Activated T-cell treated with anti-CD3 and anti-CD28 coated beads, Interleukin-2, amount 50 U/mL, for 72 hours (primary cell): ENCODE data around the gene DHX8. TPM values are rescaled to one million over a fixed set of nuclear protein-coding genes. Genes with fewer than 3 reads are reported as not detected.
"Not testable (repeated sequence)": the region's sequence is repeated elsewhere in the genome, so short reads cannot be mapped to it uniquely, and the experiment has no call there.

Source experiments
- ATAC-seq, 2 donors: fragments of 150-1000 bp; cut with Tn5 transposase; replicated peaks in 1 of 2; 2 replicates each; pipeline ENCODE4 v1.10.0; 2021; ENCODE audit warnings: moderate library complexity in 2 of 2, mild to moderate bottlenecking in 1 of 2
- DNase-seq, 2 donors: peaks; one replicate each; pipeline ENCODE4 v3.0.0; 2021 to 2022; ENCODE audit warnings: mixed read lengths in 1 of 2
- H3K27ac Mint-ChIP-seq: one replicate; pipeline ENCODE4 v1.8.0; 2022; ENCODE audit warnings: mild to moderate bottlenecking, moderate library complexity, mixed read lengths
- H3K27me3 Mint-ChIP-seq: one replicate; pipeline ENCODE4 v1.8.0; 2022; ENCODE audit warnings: low read depth, mixed read lengths
- H3K36me3 Mint-ChIP-seq, 2 donors: one replicate each; pipeline ENCODE4 v1.8.0; 2022; ENCODE audit warnings: mixed read lengths in 2 of 2, mild to moderate bottlenecking in 1 of 2; ENCODE audit not compliant: insufficient read depth in 2 of 2
- H3K4me1 Mint-ChIP-seq: one replicate; pipeline ENCODE4 v1.8.0; 2022; ENCODE audit warnings: low read depth, mixed read lengths
- H3K4me3 Mint-ChIP-seq, 2 donors: one replicate each; pipeline ENCODE4 v1.8.0; 2022; ENCODE audit warnings: mild to moderate bottlenecking in 2 of 2, mixed read lengths in 2 of 2, moderate library complexity in 2 of 2
- H3K9me3 Mint-ChIP-seq, 2 donors: one replicate each; pipeline ENCODE4 v1.8.0; 2022; ENCODE audit warnings: mixed read lengths in 2 of 2
- total RNA-seq, 2 donors: library from RNA; stranded (reverse); gene quantifications; one replicate each; pipeline ENCODE4 v1.2.3, GENCODE V29; 2022

DHX8 gene
- total RNA-seq, 2 donors from 2014 or later = 53.8 to 61.1 TPM

GRCh38 chr17:43450791-43451190, 33.0 kb upstream of the DHX8 start:
- not testable (repeated sequence) for H3K9me3 Mint-ChIP-seq, DNase-seq, H3K4me3 Mint-ChIP-seq

GRCh38 chr17:43451741-43452140, 32.0 kb upstream of the DHX8 start:
- H3K4me1 Mint-ChIP-seq, H3K27me3 Mint-ChIP-seq, H3K4me3 Mint-ChIP-seq, ATAC-seq, H3K9me3 Mint-ChIP-seq, DNase-seq, H3K36me3 Mint-ChIP-seq, H3K27ac Mint-ChIP-seq: not testable (repeated sequence)

More at GRCh38 chr17:43450791-43451190, 33.0 kb upstream of the DHX8 start:
- not testable (repeated sequence) for H3K27me3 Mint-ChIP-seq, H3K36me3 Mint-ChIP-seq, H3K4me1 Mint-ChIP-seq, H3K27ac Mint-ChIP-seq, ATAC-seq

GRCh38 chr17:43453331-43453812, 30.4 kb upstream of the DHX8 start:
- no peak overlapping the region for H3K27ac Mint-ChIP-seq
- no peaks in the 10 kb centered on the region for H3K9me3 Mint-ChIP-seq
- no peaks in the 10 kb centered on the region for H3K36me3 Mint-ChIP-seq
- peak in 1 of 2 donors; percentile 7 for ATAC-seq
- no peak overlapping the region for H3K4me3 Mint-ChIP-seq
- no peak for DNase-seq
- H3K27me3 Mint-ChIP-seq = peaks cover 11% of the 10 kb centered on the region
- H3K4me1 Mint-ChIP-seq = peaks cover 7% of the 10 kb centered on the region

- H3K36me3 Mint-ChIP-seq = no peaks in the 10 kb centered on the region
- H3K9me3 Mint-ChIP-seq = no peaks in the 10 kb centered on the region
- no peak overlapping the region for H3K4me3 Mint-ChIP-seq
- H3K4me1 Mint-ChIP-seq = peaks cover 7% of the 10 kb centered on the region
- H3K27ac Mint-ChIP-seq = no peak overlapping the region
- peaks cover 11% of the 10 kb centered on the region for H3K27me3 Mint-ChIP-seq
- ATAC-seq (no peak), DNase-seq (no peak)
Observed at GRCh38 chr17:43454868-43455267, 28.9 kb upstream of the DHX8 start.

- ATAC-seq (no peak), DNase-seq (no peak)
- peaks cover 7% of the 10 kb centered on the region for H3K4me1 Mint-ChIP-seq
- no peak overlapping the region for H3K27ac Mint-ChIP-seq
- no peaks in the 10 kb centered on the region for H3K36me3 Mint-ChIP-seq
- H3K27me3 Mint-ChIP-seq = peaks cover 11% of the 10 kb centered on the region
- H3K4me3 Mint-ChIP-seq = no peak overlapping the region
- H3K9me3 Mint-ChIP-seq = no peaks in the 10 kb centered on the region
Observed at GRCh38 chr17:43456029-43456428, 27.7 kb upstream of the DHX8 start.

GRCh38 chr17:43456661-43457361, 27.0 kb upstream of the DHX8 start:
- no peak overlapping the region for H3K4me3 Mint-ChIP-seq
- no peaks in the 10 kb centered on the region for H3K36me3 Mint-ChIP-seq
- H3K4me1 Mint-ChIP-seq = peaks cover 7% of the 10 kb centered on the region
- no peak for DNase-seq
- peaks cover 11% of the 10 kb centered on the region for H3K27me3 Mint-ChIP-seq
- H3K27ac Mint-ChIP-seq = no peak overlapping the region
- no peaks in the 10 kb centered on the region for H3K9me3 Mint-ChIP-seq
- no peak for ATAC-seq

- Mint-ChIP-seq H3K9me3 (no peaks in the 10 kb centered on the region), H3K27ac (no peak overlapping the region), H3K27me3 (peaks cover 11% of the 10 kb centered on the region), H3K36me3 (no peaks in the 10 kb centered on the region), H3K4me3 (no peak overlapping the region), H3K4me1 (peaks cover 7% of the 10 kb centered on the region)
- no peak for DNase-seq
- no peak for ATAC-seq
Observed at GRCh38 chr17:43457362-43457692, 26.4 kb upstream of the DHX8 start.

GRCh38 chr17:43459878-43460277, 23.9 kb upstream of the DHX8 start:
- not testable (repeated sequence) for DNase-seq

GRCh38 chr17:43461185-43461584, 22.6 kb upstream of the DHX8 start:
- Mint-ChIP-seq H3K4me1 (peaks cover 7% of the 10 kb centered on the region), H3K36me3 (no peaks in the 10 kb centered on the region), H3K4me3 (no peak overlapping the region), H3K27me3 (peaks cover 19% of the 10 kb centered on the region), H3K9me3 (no peaks in the 10 kb centered on the region), H3K27ac (no peak overlapping the region)
- DNase-seq = no peak
- ATAC-seq = no peak

More at GRCh38 chr17:43459878-43460277, 23.9 kb upstream of the DHX8 start:
- not testable (repeated sequence) for H3K36me3 Mint-ChIP-seq, ATAC-seq, H3K9me3 Mint-ChIP-seq, H3K27ac Mint-ChIP-seq, H3K4me1 Mint-ChIP-seq, H3K4me3 Mint-ChIP-seq
- peaks cover 20% of the 10 kb centered on the region for H3K27me3 Mint-ChIP-seq

GRCh38 chr17:43462569-43462968, 21.2 kb upstream of the DHX8 start:
- not testable (repeated sequence) for H3K27ac Mint-ChIP-seq, ATAC-seq, H3K9me3 Mint-ChIP-seq, H3K4me3 Mint-ChIP-seq, DNase-seq, H3K36me3 Mint-ChIP-seq, H3K4me1 Mint-ChIP-seq, H3K27me3 Mint-ChIP-seq

GRCh38 chr17:43463241-43463640, 20.5 kb upstream of the DHX8 start:
- peaks cover 8% of the 10 kb centered on the region for H3K27me3 Mint-ChIP-seq
- DNase-seq = no peak
- H3K4me3 Mint-ChIP-seq = no peak overlapping the region
- no peaks in the 10 kb centered on the region for H3K36me3 Mint-ChIP-seq
- no peak overlapping the region for H3K27ac Mint-ChIP-seq
- H3K9me3 Mint-ChIP-seq = no peaks in the 10 kb centered on the region
- no peaks in the 10 kb centered on the region for H3K4me1 Mint-ChIP-seq
- ATAC-seq = no peak

- ATAC-seq = no peak
- Mint-ChIP-seq H3K27me3 (peaks cover 8% of the 10 kb centered on the region), H3K4me1 (no peaks in the 10 kb centered on the region), H3K9me3 (no peaks in the 10 kb centered on the region), H3K36me3 (no peaks in the 10 kb centered on the region), H3K4me3 (no peak overlapping the region), H3K27ac (no peak overlapping the region)
- DNase-seq = no peak
Observed at GRCh38 chr17:43464046-43464445, 19.7 kb upstream of the DHX8 start.

GRCh38 chr17:43465049-43465448, 18.7 kb upstream of the DHX8 start:
- Mint-ChIP-seq H3K4me3 (no peak overlapping the region), H3K9me3 (no peaks in the 10 kb centered on the region), H3K36me3 (no peaks in the 10 kb centered on the region), H3K4me1 (no peaks in the 10 kb centered on the region), H3K27ac (no peak overlapping the region), H3K27me3 (peaks cover 8% of the 10 kb centered on the region)
- ATAC-seq (no peak), DNase-seq (no peak)

- Mint-ChIP-seq H3K27me3 (peaks cover 15% of the 10 kb centered on the region), H3K27ac (no peak overlapping the region), H3K9me3 (no peaks in the 10 kb centered on the region), H3K4me3 (no peak overlapping the region), H3K36me3 (no peaks in the 10 kb centered on the region), H3K4me1 (no peaks in the 10 kb centered on the region)
- ATAC-seq = no peak
- DNase-seq = no peak
Observed at GRCh38 chr17:43467981-43468581, 15.7 kb upstream of the DHX8 start.
